C4-2B (cell line): ENCODE results near the gene SH2D4B.

Experiments
- H3K27ac ChIP-seq: fragments of 450-650 bp; 2 replicates; pipeline ENCODE4 v1.5.1; 2017
- CTCF ChIP-seq: fragments of 450-650 bp; conservative IDR thresholded peaks from 2 replicates; pipeline ENCODE4 v1.5.1; 2017; ENCODE audit warnings: mild to moderate bottlenecking
- ZFX ChIP-seq: fragments of 450-650 bp; IDR thresholded peaks from 2 replicates; pipeline ENCODE4 v1.6.1; 2017

Gene SH2D4B

DNA sequence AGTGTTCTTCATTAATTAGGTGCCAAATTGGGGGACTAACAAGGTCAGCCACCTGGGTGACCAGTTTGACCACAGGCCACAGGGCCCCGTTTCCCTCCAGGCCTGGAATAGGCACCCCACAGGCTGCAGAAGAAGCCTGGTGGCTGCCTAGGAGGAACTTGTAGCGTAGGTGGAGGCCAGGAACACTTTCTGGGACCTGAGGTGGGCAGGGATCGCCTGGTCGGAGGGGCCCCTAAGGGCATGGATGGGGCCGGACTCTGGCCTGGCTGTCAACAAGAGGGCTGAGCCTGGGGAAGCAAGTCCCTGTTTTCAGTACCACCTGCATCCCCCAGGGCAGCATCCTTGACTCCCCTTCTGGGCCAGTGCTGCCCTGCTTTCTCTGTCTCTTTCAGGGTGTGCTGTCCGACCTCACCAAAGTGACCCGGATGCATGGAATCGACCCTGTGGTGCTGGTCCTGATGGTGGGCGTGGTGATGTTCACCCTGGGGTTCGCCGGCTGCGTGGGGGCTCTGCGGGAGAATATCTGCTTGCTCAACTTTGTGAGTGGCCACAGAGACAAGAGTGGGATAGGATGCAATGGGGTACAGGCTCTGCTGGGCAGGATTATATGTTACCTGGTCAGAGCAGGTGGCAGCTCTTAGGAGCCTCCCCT, 30.7 kb upstream of the SH2D4B start:
- TF ChIP-seq CTCF: no peak
- TF ChIP-seq ZFX: no peak
- no peak overlapping the region for H3K27ac ChIP-seq

GRCh38 chr10:80509108-80509402, 28.6 kb upstream of the SH2D4B start:
- no peak for TF ChIP-seq ZFX
- no peak for TF ChIP-seq CTCF
- no peak overlapping the region for H3K27ac ChIP-seq

DNA sequence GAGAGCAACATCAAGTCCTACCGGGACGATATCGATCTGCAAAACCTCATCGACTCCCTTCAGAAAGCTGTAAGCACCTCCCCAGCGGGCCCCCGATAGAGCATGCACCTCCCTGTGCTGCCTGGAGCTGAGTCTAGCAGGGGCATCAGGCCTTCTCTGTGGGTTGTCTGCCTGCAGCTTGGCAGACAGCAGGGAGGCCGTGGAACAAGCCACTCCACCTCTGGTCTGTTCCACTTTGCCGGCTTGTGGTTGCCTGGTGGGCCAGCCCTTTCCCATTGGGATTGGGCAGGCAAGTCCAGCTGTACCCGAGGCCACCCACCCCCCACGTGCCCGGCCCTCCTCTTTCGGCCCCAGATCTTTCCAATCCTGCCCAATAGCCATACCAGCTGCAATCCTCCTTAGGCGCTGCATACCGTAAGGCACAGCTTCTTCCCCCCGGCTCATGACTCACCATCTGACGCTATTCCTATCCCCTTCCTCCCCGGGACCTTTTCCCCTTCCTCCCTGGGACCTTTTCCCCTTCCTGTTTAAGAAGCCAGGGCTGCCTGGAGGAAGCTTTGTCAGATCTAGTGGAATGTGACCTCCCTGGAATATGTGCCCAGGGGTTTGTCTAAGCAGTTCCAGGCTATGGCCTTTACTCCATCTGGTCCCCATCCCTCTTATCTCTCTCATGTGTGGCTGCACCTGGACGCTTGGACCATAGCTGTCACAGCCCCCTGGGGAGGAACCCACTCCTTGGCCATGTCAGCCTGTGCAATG, 28.1 kb upstream of the SH2D4B start:
- H3K27ac ChIP-seq: no peak overlapping the region
- no peak for TF ChIP-seq CTCF
- TF ChIP-seq ZFX: no peak

- H3K27ac ChIP-seq: no peak overlapping the region
- TF ChIP-seq CTCF (no peak), ZFX (no peak)
These were observed 25.6 kb upstream of the SH2D4B start for GRCh38 chr10:80512031-80512526.

GRCh38 chr10:80513106-80513505, 24.6 kb upstream of the SH2D4B start:
- no peak overlapping the region for H3K27ac ChIP-seq
- TF ChIP-seq CTCF: no peak

- TF ChIP-seq CTCF (no peak), ZFX (no peak)
- no peak overlapping the region for H3K27ac ChIP-seq
These were observed 22.2 kb upstream of the SH2D4B start for GRCh38 chr10:80515511-80515910.

DNA sequence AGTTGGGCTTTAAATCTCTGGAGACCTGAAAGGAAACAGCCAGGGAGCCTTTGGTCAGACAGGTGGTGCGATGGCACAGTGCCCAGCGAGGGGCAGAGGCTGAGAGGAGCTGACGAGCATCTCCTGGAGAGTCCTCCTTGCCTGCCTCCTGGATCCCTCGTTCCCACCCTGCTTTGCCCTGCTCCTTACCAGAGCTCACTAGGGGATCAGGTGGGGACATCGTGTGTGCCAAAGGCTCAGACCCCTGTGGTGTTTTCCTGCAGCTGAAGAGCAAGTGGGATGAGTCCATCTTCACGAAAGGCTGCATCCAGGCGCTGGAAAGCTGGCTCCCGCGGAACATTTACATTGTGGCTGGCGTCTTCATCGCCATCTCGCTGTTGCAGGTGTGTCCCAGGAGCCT, 21.8 kb upstream of the SH2D4B start:
- H3K27ac ChIP-seq: no peak overlapping the region
- TF ChIP-seq CTCF: no peak
